Measurements from ENCODE around the gene B9D2. TPM values are rescaled to one million over a fixed set of nuclear protein-coding genes. Genes with fewer than 3 reads are reported as not detected.
A peak's percentile ranks its signal among the peaks of the same experiment; 100 is the strongest.

The B9D2 gene
- total RNA-seq, 1 experiment from 2014 or later = 10.8 TPM

- BruUV-seq (replicated peaks) = no TSS peak
- Histone ChIP-seq H3K4me2 (peak overlapping the region; percentile 98), H3K27ac (no peak overlapping the region), H3K36me3 (ENCODE audit: low read depth) (no peaks in the 10 kb centered on the region), H3K9me2 (ENCODE audit: insufficient read depth) (no peaks in the 10 kb centered on the region), H3K27me3 (ENCODE audit: insufficient read depth, low read depth) (no peaks in the 10 kb centered on the region), H3K79me2 (ENCODE audit: low read depth) (no peaks in the 10 kb centered on the region; the same call in 1 of the 2 replicates), H3K4me3 (peak overlapping the region; percentile 80), H3K4me1 (replicated peaks; ENCODE audit: insufficient read depth) (peaks cover 15% of the 10 kb centered on the region), H3F3A (ENCODE audit: insufficient read depth, low read depth) (peaks cover 15% of the 10 kb centered on the region; the same call in 1 of the 2 replicates), H4K20me1 (ENCODE audit: insufficient read depth) (no peaks in the 10 kb centered on the region), H2AFZ (peak overlapping the region; percentile 74), H3K9me3 (ENCODE audit: insufficient read depth, low read depth) (no peaks in the 10 kb centered on the region)
- POLR2A ChIA-PET (ENCODE audit: unreplicated experiment) = interaction anchor here (0.6 to 0.9 kb wide), 5 partner anchors 28 to 1066 kb away, joined by 3 to 13 read pairs (median 3); no protein-coding TSS in a partner anchor
- CTCF ChIA-PET = interaction anchor here (0.5 to 1.6 kb wide), 5 partner anchors 9 to 406 kb away, joined by 3 to 10 read pairs (median 6); partner anchors contain the start of genes B9D2 and HNRNPUL1
- intact Hi-C loops (cut with micrococcal nuclease; ENCODE audit: unreplicated experiment) = loop anchor here (1.0 to 10.0 kb wide), 6 partner anchors 26 to 691 kb away; partner anchors contain the start of genes BCKDHA, CCDC97, DMAC2 and EXOSC5
- peak in 1 of 2 experiments; percentile 73 for DNase-seq
- TF ChIP-seq EZH2 (IDR thresholded peaks at IDR 0.05; ENCODE audit: low read depth) (no peak), CTCF (conservative IDR thresholded peaks at IDR 0.05) (peak; percentile 60)
Observed at GRCh38 chr19:41352609-41353465, 11.1 kb downstream of the B9D2 start.

- intact Hi-C loops (cut with micrococcal nuclease; ENCODE audit: unreplicated experiment) = loop anchor here (1.0 to 10.0 kb wide), 5 partner anchors 25 to 690 kb away; partner anchors contain the start of genes BCKDHA, CCDC97, DMAC2 and EXOSC5
- BruUV-seq (replicated peaks) = no TSS peak
- no peak for DNase-seq
- Histone ChIP-seq H3K36me3 (ENCODE audit: low read depth) (no peaks in the 10 kb centered on the region), H4K20me1 (ENCODE audit: insufficient read depth) (no peaks in the 10 kb centered on the region), H3K4me1 (replicated peaks; ENCODE audit: insufficient read depth) (peaks cover 15% of the 10 kb centered on the region), H3K27me3 (ENCODE audit: insufficient read depth, low read depth) (no peaks in the 10 kb centered on the region), H3K9me3 (ENCODE audit: insufficient read depth, low read depth) (no peaks in the 10 kb centered on the region), H2AFZ (peak overlapping the region; percentile 74), H3K4me3 (peak overlapping the region; percentile 80), H3K4me2 (peak overlapping the region; percentile 98), H3K9me2 (ENCODE audit: insufficient read depth) (no peaks in the 10 kb centered on the region), H3K79me2 (ENCODE audit: low read depth) (no peaks in the 10 kb centered on the region; the same call in 1 of the 2 replicates), H3K27ac (no peak overlapping the region), H3F3A (ENCODE audit: insufficient read depth, low read depth) (peaks cover 15% of the 10 kb centered on the region; the same call in 1 of the 2 replicates)
- CTCF ChIA-PET = interaction anchor here (0.5 to 1.6 kb wide), 7 partner anchors 9 to 407 kb away, joined by 3 to 10 read pairs (median 4); partner anchors contain the start of genes B9D2 and HNRNPUL1
- POLR2A ChIA-PET (ENCODE audit: unreplicated experiment) = interaction anchor here (0.6 to 0.9 kb wide), 2 partner anchors 89 to 1066 kb away, joined by 6 to 13 read pairs; no protein-coding TSS in a partner anchor
- TF ChIP-seq EZH2 (IDR thresholded peaks at IDR 0.05; ENCODE audit: low read depth) (no peak), CTCF (conservative IDR thresholded peaks at IDR 0.05) (no peak)
Observed at GRCh38 chr19:41352279-41352608, 11.7 kb downstream of the B9D2 start.
